ENCODE measurements around the gene MYH11. TPM values are rescaled to one million over a fixed set of nuclear protein-coding genes. Genes with fewer than 3 reads are reported as not detected.
A peak's percentile ranks its signal among the peaks of the same experiment; 100 is the strongest.
"Not testable (repeated sequence)": the region's sequence is repeated elsewhere in the genome, so short reads cannot be mapped to it uniquely, and the experiment has no call there.

Gene MYH11
- total RNA-seq, 1 donor from 2014 or later = 21.6 TPM

DNA sequence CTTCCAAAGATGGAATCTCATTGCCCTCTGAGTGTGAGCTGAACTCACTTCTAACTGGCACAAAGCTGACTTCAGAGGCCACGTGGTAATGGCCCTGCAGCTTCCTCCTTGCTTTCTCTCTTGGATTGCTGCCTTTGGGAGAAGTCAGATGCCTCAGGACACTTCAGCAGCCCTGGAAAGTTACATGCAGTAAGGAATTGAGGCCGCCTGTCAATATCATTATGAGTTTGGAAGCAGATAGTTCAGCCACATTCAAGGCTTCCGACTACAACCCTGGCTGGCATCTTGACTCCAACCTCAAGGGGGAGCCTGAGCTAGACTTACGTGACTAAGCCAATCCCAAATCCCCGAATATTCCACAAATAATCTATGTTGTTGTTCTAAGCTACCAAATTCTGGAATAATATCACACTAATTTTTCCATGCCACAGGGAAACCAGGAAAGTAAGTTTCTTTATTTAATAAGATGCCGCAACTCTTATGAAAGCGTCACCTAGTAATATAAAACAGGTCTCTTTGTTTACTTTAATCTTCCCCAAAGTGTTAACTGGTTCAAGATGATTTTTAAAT is 18.0 kb upstream of the MYH11 start:
- ATAC-seq = peak; percentile 45

DNA sequence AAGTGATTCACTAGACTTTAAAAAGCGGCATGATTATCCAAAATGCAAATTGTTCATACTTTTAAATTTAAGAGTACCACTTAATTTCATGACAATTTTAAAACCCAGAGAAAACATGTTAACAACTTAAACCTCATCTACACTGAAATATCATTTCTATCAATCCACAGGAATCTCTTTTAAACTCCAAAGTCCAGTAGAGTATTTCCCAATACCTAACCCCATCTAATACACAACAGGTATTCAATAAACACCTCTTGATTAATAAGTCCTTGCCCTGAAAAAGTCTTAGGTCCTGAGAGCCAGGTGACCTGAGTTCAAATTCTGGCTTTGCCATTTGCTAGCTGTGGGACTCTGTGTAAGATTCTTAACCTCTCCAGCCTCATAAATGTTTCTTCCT is 16.9 kb upstream of the MYH11 start:
- no peak for ATAC-seq

DNA sequence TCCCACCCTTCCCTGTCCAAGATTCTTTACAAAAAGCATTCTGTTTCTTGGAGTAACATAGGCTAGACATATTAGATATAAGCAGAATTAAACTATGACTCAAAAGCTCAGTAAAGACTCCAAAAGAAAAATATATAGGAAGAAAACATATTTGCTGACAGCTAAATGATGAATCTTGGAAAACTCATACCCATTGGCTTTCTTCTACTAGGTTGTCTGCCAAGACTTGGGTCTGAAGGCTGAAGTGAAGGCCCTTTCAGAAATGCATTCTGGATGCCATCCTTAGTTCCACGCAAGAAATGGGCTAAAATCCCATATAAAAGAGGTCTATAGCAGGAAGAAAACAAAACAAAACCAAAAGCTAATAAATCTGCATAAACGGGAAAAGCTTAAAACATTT is 16.5 kb upstream of the MYH11 start:
- no peak for ATAC-seq

DNA sequence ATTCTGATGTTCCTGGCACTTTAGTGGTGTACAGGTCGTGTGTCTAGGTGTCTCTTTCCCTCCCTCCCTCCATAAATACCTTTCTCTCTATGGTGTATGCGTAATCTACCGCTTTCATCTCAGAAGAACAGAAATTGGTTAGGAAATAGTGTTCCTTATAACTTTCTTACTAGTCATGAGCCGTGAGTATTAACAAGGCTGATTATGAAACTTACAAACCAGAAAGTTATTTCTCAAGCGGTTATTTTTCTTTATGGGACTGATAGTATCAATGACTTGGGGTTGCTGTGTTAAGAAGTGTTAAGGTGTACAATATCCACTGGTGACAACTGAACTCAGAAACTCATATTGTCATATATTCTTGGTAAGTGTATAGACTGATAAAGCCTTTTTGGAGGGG is 13.2 kb upstream of the MYH11 start:
- ATAC-seq = no peak

DNA sequence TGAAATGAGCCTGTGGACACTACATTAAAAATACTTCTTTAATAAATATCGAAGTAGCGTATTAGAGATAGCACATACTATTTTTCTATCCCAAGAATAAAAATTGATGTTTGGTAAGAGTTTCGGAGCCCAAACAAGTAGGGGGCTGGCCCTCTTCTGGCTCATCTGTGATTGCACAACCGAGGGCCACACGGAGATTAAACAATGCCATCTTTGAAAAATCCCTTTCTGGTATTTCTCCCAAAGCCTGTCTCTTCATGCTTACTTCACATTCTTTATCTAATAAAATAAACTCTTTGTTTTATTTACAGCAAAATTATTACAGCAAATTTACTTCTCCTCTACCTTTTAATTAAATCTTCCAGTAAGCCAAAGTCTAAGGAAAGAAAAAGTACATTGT is 9.6 kb upstream of the MYH11 start:
- no peak for ATAC-seq

DNA sequence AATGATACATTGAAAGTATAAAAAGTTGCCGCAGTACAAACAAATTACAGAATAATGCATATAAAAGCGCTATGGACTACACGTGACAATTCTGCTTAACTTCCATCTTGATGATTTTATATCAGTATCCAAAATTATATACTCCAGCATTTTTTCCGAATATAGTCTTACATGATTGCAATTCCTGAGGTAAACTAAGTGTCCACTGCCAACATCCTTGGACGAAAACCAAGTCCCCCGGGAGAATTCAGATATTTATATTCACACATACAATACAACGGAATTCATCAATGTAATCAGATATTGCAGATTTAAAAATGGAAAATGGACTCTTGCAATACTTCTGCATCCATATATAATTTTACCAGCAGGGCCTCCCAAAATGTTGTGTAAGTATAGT is 8.9 kb upstream of the MYH11 start:
- ATAC-seq = no peak

DNA sequence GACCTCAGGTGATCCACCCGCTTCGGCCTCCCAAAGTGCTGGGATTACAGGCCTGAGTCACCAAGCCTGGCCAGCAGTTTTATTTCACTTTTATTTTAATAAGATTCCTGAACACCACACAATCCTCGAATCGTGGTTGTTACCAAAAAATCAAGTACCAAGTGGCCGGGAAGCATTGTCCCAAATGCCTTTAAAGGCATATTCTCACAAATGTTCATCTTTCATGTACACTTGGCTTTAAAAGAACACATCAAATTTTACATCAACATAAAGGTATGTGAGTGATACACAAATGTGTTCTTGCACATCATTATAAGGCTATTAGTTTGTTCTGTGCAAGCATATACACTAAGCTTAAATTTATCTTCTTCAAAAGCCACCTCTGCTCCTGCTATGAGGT is 8.1 kb upstream of the MYH11 start:
- no peak for ATAC-seq

DNA sequence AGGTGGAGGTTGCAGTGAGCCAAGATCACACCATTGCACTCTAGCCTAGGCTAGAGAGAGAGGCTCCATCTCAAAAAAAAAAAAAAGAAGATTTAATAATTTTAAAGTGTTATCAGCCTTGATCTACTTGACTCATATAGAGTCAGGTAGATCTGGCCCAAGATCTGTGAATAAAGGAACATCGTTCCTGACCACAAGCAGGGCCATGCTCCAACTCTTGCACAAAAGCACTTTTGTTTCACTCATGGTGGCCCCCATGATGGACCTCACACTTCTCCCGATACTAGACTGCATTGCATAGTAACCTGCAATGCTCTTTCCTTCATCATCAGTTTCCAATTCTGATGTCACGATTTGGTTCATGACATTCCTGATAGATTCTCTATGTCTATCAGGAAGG is 5.2 kb upstream of the MYH11 start:
- ATAC-seq = no peak

DNA sequence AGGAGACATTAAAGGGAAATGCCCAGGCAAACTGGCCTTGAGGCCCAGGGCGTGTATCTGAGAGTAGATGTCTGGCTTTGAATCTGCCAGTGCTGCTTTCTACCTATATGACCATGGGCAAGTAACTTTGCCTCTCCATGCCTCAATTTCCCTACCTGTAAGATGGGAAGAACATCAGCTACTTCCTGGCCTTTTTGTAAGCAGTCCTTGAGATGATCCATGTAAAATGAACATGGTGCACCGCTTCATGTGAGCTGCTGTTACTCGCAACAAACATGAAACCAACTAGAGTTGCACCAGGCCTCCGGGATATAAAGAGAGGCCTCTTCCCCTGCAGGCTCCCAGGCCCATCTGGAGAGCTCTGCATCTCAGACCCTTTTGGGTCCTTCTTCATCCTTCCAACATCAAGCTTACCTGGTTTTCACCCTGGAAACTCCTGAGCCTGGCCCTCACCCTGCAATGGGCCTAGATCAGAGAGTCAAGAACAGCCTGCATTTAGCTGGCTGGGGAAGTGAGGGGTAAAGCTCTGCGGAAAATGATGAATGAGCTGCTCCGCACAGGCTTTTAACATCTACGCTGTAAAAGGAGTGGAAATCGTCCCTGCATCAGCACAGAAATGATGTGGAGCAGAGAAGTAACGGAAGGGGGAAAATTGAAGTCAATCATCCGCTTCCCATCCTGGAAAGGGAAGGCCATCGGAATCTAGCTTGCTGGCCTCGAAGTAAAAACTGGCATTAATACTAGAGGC is 2.3 kb upstream of the MYH11 start:
- ATAC-seq = no peak

DNA sequence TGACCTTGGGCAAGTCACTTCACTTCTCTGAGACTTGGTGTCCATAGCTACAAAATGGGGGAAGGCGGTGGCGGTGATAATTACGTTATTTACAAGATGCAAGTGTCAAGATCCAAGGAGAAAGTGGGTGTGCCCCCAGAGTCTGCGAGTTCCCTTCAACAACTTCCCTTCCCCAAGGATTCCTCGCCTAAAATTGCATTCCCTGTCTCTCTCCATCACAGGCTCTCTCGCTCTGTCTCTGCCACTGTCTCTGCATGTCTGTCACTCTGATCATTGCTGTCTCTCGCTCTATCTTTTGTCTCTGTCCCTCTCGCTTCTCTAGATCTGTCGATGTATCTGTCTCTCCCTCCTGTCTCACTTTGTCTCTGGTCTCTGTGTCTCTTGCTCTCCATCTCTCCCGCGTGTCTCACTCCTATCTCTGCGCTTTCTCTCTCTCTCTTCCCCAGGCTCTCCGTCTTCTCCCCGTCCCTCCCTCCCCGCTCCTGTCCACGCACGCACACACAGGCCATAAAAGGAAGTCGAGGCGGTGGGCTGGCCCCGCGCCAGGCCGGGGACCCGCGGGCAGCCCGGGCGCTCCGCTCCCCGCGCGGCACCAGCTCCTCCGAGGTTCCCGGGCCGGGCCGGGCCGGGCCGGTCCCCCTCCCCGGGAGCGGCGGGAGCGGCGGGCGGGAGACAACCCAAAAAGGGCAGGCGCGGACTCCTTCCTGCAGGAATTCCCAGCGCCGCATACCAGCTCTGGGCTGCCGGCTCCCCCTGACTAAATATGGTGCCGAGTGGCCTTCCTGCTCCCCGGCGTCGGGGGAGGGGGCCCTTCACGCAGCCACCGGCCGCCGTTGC is 1.1 kb upstream of the MYH11 start:
- peak; percentile 25 for ATAC-seq

DNA sequence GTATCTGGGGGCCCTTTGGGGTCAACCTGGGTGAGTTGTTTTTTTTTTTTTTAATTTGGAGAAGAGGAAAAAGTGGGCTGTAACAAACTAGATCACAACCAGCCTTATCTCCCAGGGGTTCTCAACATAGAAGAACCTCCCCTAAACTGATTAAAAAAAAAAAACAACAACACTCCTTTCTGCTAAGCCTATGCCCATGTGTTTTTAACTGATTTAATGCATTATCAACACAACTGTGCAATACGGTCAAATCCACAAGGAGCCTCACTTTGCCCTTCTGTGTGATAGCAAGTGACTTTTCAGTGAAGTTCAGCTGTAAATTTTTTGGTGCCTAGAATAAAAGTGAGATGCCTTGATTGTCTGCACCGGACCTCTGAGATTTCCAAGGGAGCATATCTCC is 646 bp downstream of the MYH11 start:
- no peak for ATAC-seq

DNA sequence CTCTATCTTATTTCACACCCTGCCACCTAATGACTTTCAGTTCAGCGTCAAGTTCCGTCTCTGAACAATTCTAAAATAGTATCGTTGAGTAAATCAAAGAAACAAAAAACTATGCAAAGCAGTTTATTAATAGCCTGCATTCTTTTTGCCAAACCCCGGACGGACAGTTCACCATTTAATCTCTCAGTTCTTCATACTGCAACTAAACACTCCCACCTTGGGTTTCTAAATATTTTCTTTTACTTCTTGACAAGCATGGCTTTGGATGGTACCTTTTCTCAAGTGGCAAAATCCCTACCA is 1.2 kb downstream of the MYH11 start:
- no peak for ATAC-seq

DNA sequence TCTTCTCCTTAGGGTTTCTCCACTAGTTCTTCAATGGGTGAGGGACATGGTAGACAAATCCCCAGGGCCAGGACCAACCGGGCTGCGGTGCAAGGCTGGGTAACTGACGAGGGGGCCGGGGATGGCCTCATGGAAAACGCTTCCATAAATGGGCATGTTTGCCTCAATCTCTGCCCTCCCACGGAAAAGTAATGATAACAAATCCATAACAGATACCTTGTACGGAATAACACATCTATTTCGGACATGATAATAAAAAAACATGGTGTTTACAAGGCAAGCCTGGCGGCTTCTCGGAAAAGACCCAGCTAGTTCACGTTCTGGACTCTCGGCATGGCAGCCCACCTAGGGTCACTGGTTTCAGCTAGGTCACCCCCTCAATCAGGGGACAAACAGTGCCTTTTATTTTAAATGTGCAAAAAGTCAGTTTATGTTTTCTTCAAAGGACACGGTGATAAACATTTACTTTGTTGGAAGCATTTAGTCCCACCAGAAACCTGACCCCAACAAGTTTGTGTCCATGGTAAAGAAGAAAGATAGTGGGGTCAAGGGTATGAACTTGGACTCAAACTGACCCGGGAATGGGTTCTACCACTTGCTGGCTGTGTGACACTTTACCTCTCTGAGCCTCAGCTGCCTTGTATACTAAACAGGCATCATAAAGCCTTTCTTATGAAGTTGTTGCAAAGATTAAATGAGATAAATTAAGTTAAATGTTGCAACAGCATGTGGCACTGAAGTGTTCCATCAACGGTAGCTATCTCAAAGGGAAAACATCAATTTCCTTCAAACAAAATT is 1.7 kb downstream of the MYH11 start:
- ATAC-seq = no peak

DNA sequence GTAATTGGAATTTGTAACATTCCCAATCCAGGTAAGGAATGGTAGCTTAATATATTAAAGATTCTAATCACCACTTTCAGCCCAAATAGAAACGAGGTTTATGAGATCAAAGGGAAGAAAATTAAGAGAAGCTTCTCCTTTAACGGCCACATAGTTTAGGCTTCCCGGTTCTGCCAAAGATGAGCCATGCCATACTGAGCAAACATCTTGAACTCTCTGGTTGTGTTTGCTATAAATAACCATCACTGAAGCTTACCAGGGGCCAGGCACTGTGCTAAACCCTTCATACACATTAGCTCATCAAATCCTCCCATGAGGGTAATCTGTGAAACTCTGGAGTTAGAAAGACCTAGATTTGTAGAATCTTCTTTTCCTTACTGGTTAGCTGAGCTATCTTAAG is 2.8 kb downstream of the MYH11 start:
- no peak for ATAC-seq

DNA sequence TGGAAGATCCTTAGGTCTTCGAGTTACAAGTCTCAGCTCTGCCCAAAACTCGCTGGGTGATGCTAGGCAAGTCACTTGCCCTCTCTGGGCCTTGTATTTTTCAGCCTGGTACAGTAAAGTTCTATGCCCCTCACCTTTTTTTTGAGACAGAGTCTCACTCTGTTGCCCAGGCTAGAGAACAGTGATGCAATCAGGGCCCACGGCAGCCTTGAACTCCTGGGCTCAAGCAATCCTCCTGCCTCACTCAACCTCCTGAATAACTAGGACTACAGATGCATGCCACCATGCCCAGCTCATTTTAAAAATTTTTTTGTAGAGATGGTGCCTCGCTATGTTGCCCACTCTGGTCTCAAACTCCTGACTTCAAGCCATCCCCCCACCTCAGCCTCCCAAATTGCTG is 3.8 kb downstream of the MYH11 start:
- ATAC-seq = no peak

DNA sequence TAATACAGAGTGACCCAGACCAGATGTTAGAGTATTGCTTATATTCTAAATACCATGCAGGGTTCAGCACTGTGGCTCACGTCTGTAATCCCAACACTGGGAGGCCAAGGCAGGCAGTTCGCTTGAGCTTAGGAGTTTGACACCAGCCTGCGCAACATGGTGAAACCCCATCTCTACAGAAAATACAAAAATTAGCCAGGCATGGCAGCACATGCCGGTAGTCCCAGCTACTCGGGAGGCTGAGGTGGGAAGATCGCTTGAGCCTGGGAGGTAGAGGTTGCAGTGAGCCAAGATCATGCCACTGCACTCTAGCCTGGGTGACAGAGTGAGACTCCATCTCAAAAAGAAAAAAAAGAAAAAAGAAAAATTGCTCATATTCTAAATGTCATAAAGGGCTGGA is 6.3 kb downstream of the MYH11 start:
- not testable (repeated sequence) for ATAC-seq

DNA sequence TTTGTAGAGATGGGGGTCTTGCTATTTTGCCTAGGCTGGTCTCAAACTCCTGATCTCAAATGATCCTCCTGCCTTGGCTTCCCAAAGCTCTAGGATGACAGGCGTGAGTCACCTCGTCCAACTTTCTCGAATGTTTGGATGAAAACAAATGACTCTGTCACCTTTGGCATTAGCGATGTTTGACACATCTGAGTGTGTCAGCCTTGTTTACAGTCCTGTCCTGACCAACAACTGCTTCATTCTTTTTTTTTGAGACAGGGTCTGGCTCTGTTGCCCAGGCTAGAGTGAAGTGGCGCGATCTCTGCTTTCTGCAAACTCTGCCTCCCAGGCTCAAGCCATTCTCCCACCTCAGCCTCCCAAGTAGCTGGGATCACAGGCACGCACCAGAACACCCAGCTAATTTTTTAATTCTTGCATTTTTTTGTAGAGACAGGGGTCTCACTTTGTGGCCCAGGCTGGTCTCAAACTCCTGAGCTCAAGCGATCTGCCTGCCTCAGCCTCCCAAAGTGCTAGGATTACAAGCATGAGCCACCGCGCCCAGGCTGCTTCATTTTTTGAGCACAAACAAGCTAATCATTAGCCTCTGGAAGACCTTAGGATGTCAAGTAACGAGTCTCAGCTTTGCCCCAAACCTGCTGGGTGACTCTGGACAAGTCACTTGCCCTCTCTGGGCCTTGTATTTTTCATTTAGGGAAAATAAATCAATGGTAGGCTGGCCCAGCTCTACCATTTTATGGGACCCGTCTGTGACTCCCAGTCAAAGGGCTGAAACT is 7.4 kb downstream of the MYH11 start:
- ATAC-seq = no peak

DNA sequence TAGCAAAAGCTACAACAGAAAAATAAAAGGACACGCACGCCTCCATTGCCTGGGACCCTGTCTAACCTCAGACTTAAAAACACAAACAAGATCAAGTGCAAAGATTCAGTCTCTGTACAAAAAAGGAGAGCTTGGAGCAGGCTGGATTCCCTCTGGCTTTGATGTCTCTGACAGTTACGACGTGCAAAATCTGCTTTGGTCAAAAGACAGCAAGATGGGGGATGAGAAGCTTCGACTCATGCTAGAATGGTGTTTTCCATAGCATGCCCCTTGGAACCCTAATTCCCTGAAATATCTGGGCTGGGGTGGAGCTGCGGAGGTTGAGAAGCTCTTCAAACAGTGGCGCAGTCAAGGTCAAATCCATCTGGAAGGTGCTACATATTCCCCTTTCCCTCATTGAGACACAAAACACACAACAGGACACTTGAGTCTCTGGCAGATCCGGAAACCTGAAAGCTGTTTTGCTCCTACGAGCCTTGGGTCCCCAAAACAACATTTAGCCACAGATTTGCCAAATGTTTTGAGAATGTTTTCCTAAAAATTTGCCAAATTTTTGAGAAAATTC is 9.1 kb downstream of the MYH11 start:
- ATAC-seq = no peak

DNA sequence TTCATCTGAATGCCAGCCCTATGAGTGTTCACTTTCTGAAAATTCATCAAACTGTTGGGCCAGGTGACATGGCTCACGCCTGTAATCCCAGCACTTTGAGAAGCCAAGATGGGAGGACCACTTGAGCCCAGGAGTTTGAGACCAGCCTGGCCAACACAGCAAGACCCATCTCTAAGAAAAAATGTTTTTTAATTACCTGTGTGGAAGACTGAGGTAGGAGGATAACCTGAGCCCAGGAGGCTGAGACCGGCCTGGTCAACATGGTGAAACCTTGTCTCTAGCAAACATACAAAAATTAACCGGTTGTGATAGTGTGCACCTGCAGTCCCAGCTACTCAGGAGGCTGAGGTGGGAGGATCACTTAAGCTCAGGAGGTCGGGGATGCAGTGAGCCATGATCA is 10.3 kb downstream of the MYH11 start:
- no peak for ATAC-seq

DNA sequence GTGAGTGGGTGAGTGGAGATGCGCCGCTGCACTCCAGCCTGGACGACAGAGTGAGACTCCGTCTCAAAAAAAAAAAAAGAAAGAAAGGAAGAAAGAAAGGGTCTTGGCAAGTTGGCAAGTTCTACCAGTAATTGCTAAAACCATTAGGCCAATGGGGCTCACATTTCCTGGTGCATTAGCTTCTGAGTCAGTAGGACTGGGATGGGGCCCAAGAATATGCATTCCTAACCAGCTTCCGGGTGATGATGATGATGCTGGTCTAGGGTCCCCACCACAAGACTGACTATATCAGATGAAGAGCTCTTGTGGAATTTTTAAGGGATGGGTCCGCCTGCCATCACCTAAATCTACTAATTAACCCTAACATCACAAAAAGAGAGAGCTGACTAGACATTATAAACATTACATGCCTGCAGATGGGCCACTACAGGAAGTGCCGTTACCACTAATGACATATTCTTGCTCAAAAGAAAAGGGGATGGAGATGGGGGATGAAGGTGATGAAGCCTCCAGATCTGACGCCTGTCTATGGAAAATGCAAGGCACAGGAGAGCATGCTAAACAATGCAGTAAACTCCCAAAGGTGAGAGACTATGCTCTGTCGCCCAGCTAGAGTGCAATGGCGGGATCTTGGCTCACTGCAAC is 13.1 kb downstream of the MYH11 start:
- no peak for ATAC-seq

DNA sequence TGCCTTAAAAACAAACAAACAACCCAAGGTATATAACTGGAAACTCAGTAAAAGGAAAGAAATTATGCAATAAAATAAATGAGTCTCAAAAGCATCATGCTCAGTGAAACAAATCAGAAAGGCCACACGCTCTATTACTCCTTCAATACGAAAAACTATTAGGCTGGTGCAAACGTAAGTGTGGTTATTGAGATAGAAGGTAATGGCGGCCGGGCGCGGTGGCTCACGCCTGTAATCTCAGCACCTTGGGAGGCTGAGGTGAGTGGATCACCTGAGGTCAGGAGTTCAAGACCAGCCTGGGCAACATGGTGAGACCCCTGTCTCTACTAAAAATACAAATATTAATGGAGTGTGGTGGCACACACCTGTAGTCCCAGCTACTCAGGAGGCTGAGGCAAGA is 17.6 kb downstream of the MYH11 start:
- not testable (repeated sequence) for ATAC-seq

DNA sequence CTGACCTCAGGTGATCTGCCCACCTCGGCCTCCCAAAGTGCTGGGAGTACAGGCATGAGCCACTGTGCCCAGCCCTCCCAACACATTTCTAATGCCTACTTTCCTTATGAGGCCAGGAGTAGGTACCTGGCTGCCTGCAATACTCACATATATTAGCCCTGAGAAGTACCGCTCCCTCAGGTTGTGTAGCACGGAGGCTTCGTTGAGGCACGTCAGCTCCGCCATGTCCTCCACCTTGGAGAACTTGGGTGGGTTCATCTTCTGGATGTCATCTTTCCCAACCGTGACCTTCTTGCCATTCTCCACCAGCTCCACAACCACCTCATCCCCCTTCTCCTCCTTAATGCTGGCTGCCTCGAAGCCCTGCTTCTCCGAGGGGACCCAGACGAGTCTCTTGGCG is 19.1 kb downstream of the MYH11 start:
- ATAC-seq = no peak

Measured in esophagus mucosa (tissue), 1 donor.